GM18519 (cell line): Measurements from ENCODE around the gene RNF212B.

Experiments
- ATAC-seq: cut with Tn5 transposase; IDR thresholded peaks from one replicate; pipeline ENCODE4 v1.9.1; 2021; ENCODE audit warnings: mild to moderate bottlenecking, moderate library complexity; ENCODE audit not compliant: unreplicated experiment, low FRiP score

RNF212B gene

DNA sequence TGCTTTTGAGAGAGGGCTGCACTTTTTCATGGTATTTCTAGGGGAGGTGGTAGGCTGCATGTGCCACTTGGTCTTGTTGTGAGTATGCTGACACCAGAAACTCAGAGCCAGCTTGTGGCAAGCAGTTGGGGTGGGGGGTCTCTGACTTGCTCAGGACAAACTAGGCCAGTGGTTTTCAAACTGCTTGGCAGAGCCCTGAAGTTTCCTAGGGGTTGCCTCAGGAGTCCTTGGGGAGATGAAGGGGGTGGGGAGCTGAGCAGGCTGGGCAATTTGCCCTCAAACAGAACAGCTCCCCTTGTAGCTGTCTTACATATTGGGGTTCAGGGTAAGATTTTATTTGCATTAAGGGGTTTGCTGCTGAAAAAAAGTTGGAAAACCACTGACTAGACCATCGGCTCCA lies 72.8 kb downstream of the RNF212B start:
- no peak for ATAC-seq

GRCh38 chr14:23316300-23316699 lies 78.6 kb downstream of the RNF212B start:
- no peak for ATAC-seq

DNA sequence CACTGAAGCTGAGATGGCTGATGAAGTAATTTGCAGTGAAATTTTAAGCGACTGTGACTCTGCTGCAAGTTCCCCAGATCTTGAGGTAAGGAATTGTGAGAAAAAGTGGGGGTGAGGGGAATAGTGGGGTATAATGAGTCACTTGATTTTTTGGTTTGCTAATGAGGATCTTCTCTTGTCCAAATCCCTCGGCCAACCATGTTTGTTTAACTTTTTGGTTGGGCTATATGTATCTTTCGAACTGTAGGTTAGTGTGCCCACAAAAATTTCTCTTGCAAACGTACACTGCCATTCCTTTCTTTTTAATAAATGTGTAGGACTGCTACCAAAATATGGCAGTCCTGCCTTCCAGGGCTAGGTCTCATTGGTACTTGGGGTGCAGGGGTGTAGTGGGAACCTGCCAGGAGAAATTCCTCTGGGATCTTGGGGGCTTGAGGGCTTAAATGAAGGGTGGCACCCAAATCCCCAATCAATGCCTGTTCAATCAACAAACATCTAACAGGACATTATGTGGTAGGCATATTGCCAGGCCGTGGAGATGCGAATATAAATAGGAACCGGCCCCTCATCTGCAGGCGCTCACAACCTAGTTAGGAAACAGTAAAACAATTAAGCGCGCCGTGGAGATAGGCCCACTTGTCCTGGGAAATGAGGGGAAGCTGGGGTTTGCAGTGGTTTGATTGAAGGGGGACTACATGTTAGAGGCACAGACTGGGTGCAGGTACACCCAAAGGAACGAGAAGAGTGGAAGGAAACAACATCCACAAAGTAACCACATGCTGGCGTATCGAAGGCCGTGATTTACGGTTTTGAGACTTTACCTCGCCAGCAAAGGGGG lies 82.2 kb downstream of the RNF212B start:
- no peak for ATAC-seq

- ATAC-seq = peak; percentile 83
Observed at GRCh38 chr14:23320584-23321571, 83.1 kb downstream of the RNF212B start, which contains the start of gene PABPN1. Gene PABPN1, plus strand, starts transcription at chr14:23321457. Its CDS starts 13 bp downstream, at chr14:23321470.

- peak; percentile 1 for ATAC-seq
Observed at GRCh38 chr14:23321572-23322547, 84.1 kb downstream of the RNF212B start.
